Right lobe of liver (tissue), 6 donors: ENCODE data around the gene TFDP3. TPM values are rescaled to one million over a fixed set of nuclear protein-coding genes. Genes with fewer than 3 reads are reported as not detected.

Experiments
- ATAC-seq, 4 donors: fragments of 200-7000 bp; cut with Tn5 transposase; one replicate each; pipeline ENCODE4 v1.9.1; 2020; ENCODE audit warnings: mild to moderate bottlenecking in 4 of 4, moderate library complexity in 4 of 4
- DNase-seq, 3 donors: peaks; one replicate each; pipeline ENCODE4 v3.0.0-alpha.2; 2020
- H3K27ac ChIP-seq, 3 donors: fragments of 200-600 bp; one replicate each; pipeline ENCODE4 v1.8.0; 2022
- H3K27me3 ChIP-seq, 2 donors: fragments of 200-600 bp; one replicate each; pipeline ENCODE4 v1.8.0; 2022
- H3K36me3 ChIP-seq, 4 donors: fragments of 200-600 bp; sonication (generic) in 1 of 4; one replicate each; pipeline versions ENCODE4 v1.5.1 to v1.8.0; 2017 to 2022; ENCODE audit warnings: control low read depth in 1 of 4
- H3K4me1 ChIP-seq, 4 donors: fragments of 200-600 bp; sonication (generic) in 1 of 4; one replicate each; pipeline versions ENCODE4 v1.5.1 to v1.8.0; 2017 to 2022; ENCODE audit warnings: control low read depth in 1 of 4
- H3K4me3 ChIP-seq, 3 donors: fragments of 200-600 bp; one replicate each; pipeline ENCODE4 v1.8.0; 2022
- H3K9me3 ChIP-seq, 4 donors: fragments of 200-600 bp; sonication (generic) in 1 of 4; one replicate each; pipeline versions ENCODE4 v1.5.1 to v1.8.0; 2017 to 2022; ENCODE audit warnings: control low read depth in 1 of 4
- CTCF ChIP-seq, 4 donors: fragments of 200-600 bp in 3 of 4; fragments of 450-650 bp in 1 of 4; IDR thresholded peaks; one replicate each; pipeline versions ENCODE4 v1.5.1 to v1.8.0; 2016 to 2022; ENCODE audit warnings: antibody characterized with exemption in 4 of 4, mild to moderate bottlenecking in 2 of 4
- POLR2A ChIP-seq: fragments of 450-650 bp; IDR thresholded peaks from one replicate; pipeline ENCODE4 v1.6.1; 2017; ENCODE audit warnings: antibody characterized with exemption, mild to moderate bottlenecking
- WGBS: methylation state at CpG from one replicate; pipeline ENCODE4 v1.1.6; 2018; ENCODE audit warnings: low coverage, low lambda C conversion rate; ENCODE audit not compliant: insufficient coverage; ENCODE audit errors: missing lambda C conversion rate; 5-methylcytosine and 5-hydroxymethylcytosine counted together
- intact Hi-C, 2 donors: fragments of 100-400 bp; cut with DNase I; formaldehyde crosslinking; loops; one replicate each; pipeline versions ENCODE4 v1.11.2 to v1.14.1; 2022
- total RNA-seq, 6 experiments: library from RNA; depleted of rRNA in 2 of 6; stranded (reverse); fragments of >200 nt in 2 of 6; fragmentation: NEBNext Ultra II Directional in 3 of 6; extraction: Animal tissue kit (Norgen Biotek cat#: 25700) in 3 of 6; gene quantifications; one replicate each; pipeline versions ENCODE4 v1.1.0 to v1.2.4, GENCODE V29; 2016 to 2023
- donor health status: DM: no; HTN: yes; CAD: no.
- donor health status: DM: no; HTN: no; CAD: no.
- donor health status: DM: no; HTN: no; CAD: no.
- donor health status: DM: no; HTN: yes; CAD: no.
- donor health status: DM: no; HTN: yes; CAD: no.

Gene TFDP3
- total RNA-seq, 6 experiments from 2014 or later, result not detected

- ATAC-seq (no peak), DNase-seq (no peak)
- Histone ChIP-seq H3K27ac (no peak overlapping the region), H3K4me1 (no peaks in the 10 kb centered on the region), H3K36me3 (no peaks in the 10 kb centered on the region), H3K9me3 (no peaks in the 10 kb centered on the region), H3K4me3 (no peak overlapping the region), H3K27me3 (no peaks in the 10 kb centered on the region)
- intact Hi-C loops, result no loop called here
- no peak for TF ChIP-seq CTCF (IDR thresholded peaks at IDR 0.05)
- no peak for TF ChIP-seq POLR2A
- WGBS, result 42% methylated on average over 2 of the region's 2 CpGs
Measured at GRCh38 chrX:133185938-133186337, 32.2 kb downstream of the TFDP3 start.

DNA sequence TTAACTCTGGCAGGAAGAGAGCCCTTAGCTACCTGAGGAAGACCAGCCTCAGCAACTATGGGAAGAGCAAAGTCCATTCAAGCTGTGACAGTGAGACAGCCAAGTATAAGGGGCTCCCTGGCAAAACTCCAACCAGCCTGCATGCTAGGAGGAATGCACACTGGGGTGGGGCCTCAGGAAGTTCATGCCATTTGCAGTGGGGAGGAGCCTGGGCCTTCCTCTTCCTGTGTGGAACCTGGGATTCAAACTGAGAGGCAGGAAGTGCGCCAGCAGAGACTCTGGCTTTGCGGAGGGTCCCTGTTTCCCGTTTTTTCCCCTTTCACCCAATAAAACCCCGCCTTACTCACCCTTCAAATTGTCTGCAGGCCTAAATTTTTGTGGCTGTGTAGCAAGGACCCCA, 33.0 kb downstream of the TFDP3 start:
- TF ChIP-seq CTCF (IDR thresholded peaks at IDR 0.05), result no peak
- TF ChIP-seq POLR2A, result no peak
- no peak overlapping the region for H3K4me3 ChIP-seq
- intact Hi-C loops, result no loop called here
- ATAC-seq (no peak), DNase-seq (no peak)
- no peaks in the 10 kb centered on the region for H3K9me3 ChIP-seq
- no peaks in the 10 kb centered on the region for H3K36me3 ChIP-seq
- H3K4me1 ChIP-seq, result no peaks in the 10 kb centered on the region
- no peaks in the 10 kb centered on the region for H3K27me3 ChIP-seq
- H3K27ac ChIP-seq, result no peak overlapping the region
- WGBS, result 60% methylated on average over 3 of the region's 4 CpGs

DNA sequence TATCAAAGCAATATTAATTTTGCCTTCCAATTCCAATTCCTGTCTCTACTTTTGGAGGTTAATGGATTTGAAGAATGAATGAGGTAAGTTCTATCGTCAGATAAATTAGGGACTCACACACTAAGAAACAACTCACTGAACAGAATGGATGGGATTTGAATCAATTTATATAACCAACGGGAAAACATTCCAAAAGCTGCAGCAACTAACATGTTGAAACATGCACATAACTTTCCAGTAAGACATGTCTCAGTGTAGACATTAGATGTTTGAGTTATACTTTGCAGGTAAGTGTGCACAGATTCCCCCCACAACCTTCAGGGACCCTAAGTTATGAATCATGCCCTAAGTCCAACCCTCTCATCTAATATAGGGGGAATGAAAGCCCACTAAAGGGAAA, 34.3 kb downstream of the TFDP3 start:
- WGBS, result 52% methylated on average over 2 of the region's 2 CpGs
- Histone ChIP-seq H3K27ac (no peak overlapping the region), H3K4me3 (no peak overlapping the region), H3K36me3 (no peaks in the 10 kb centered on the region), H3K9me3 (no peaks in the 10 kb centered on the region), H3K4me1 (no peaks in the 10 kb centered on the region), H3K27me3 (no peaks in the 10 kb centered on the region)
- TF ChIP-seq CTCF (IDR thresholded peaks at IDR 0.05), result no peak
- TF ChIP-seq POLR2A, result no peak
- ATAC-seq (no peak), DNase-seq (no peak)
- intact Hi-C loops, result no loop called here

GRCh38 chrX:133179500-133179899, 38.7 kb downstream of the TFDP3 start:
- 35% methylated on average over 3 of the region's 3 CpGs for WGBS
- Histone ChIP-seq H3K27ac (no peak overlapping the region), H3K27me3 (no peaks in the 10 kb centered on the region), H3K9me3 (no peaks in the 10 kb centered on the region), H3K4me1 (no peaks in the 10 kb centered on the region), H3K4me3 (no peak overlapping the region), H3K36me3 (no peaks in the 10 kb centered on the region)
- ATAC-seq, result no peak
- TF ChIP-seq POLR2A (no peak), CTCF (IDR thresholded peaks at IDR 0.05) (no peak)
- intact Hi-C loops, result no loop called here
- DNase-seq, result no peak

DNA sequence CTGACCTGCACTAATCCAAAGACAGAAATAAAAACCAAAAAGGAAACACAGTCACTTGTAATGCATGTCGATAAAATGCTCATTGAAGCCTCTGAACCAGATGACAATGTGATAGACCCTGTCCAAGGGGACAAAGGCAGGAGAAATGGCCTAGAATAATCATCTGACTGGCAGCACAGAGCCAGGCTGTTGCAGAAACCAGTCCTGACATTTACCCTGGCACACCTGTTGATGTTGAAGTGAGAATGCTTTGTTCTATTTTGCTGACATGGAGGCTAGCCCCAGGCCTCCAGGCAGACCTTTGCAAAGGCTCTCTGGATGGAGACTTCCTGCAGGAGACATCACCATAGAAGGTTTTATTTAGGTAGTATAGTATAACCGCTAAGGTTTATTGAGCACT, 41.0 kb downstream of the TFDP3 start:
- 73% methylated on average over 2 of the region's 2 CpGs for WGBS
- no peaks in the 10 kb centered on the region for H3K4me1 ChIP-seq
- H3K27me3 ChIP-seq, result no peaks in the 10 kb centered on the region
- intact Hi-C loops, result no loop called here
- H3K9me3 ChIP-seq, result no peaks in the 10 kb centered on the region
- DNase-seq (no peak), ATAC-seq (no peak)
- H3K27ac ChIP-seq, result no peak overlapping the region
- TF ChIP-seq POLR2A (no peak), CTCF (IDR thresholded peaks at IDR 0.05) (no peak)
- no peaks in the 10 kb centered on the region for H3K36me3 ChIP-seq
- no peak overlapping the region for H3K4me3 ChIP-seq
